ENCODE measurements around the gene MCL1. TPM values are rescaled to one million over a fixed set of nuclear protein-coding genes. Genes with fewer than 3 reads are reported as not detected.

Gene MCL1
- total RNA-seq, 1 experiment from 2014 or later: 145 TPM

DNA sequence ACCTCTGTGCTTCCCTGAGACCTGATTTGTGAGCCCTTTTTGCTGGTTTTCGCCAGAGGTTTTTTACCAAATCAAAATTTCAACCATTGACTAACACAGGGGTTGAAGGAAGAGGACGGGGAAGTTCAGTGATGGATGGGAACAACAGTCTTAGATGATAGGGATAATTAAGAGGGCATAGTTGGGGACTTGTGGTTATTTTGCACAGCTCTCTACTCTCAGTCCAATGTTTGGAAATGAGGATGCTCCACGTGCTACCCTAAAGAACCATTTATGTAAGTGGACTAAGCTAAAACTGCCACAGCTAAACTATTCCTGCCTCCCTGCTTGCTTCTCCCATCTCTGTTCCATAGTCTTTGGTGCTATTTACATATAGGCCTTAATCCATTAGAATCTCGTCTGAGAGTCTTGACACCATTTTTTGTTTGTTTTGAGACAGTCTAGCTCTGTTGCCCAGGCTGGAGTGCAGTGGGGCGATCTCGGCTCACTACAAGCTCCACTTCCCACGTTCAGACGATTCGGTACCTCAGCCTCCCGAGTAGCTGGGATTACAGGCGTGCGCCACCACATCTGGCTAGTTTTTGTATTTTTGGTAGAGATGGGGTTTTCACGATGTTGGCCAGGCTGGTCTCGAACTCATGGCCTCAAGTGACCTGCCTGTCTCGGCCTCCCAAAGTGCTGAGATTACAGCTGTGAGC, 684 bp upstream of the MCL1 start:
- H3K27me3 ChIP-seq (ENCODE audit: insufficient read depth, low read depth): no peaks in the 10 kb centered on the region
- H2AFZ ChIP-seq: peak overlapping the region; percentile 71
- no peaks in the 10 kb centered on the region for H3K9me2 ChIP-seq (ENCODE audit: insufficient read depth)
- H3K36me3 ChIP-seq (ENCODE audit: low read depth): peaks cover 40% of the 10 kb centered on the region
- no peaks in the 10 kb centered on the region for H3K9me3 ChIP-seq (ENCODE audit: insufficient read depth, low read depth)
- peaks cover 23% of the 10 kb centered on the region for H3K4me1 ChIP-seq (replicated peaks; ENCODE audit: insufficient read depth)
- intact Hi-C loops (cut with micrococcal nuclease; ENCODE audit: unreplicated experiment): loop anchor here (1.0 to 5.0 kb wide), 3 partner anchors 19 to 232 kb away; no protein-coding TSS in a partner anchor
- peak overlapping the region; percentile 54 for H3K4me3 ChIP-seq
- POLR2A ChIA-PET (ENCODE audit: unreplicated experiment): interaction anchor here (0.5 to 2.2 kb wide), 21 partner anchors 9 to 326 kb away, joined by 3 to 42 read pairs (median 6); partner anchors contain the start of genes CTSK, ENSA and GOLPH3L
- CTCF ChIA-PET: interaction anchor here (0.5 to 2.3 kb wide), 5 partner anchors 17 to 332 kb away, joined by 3 to 35 read pairs (median 7); no protein-coding TSS in a partner anchor
- peak overlapping the region; percentile 72 for H3K27ac ChIP-seq
- no peak for DNase-seq
- H3F3A ChIP-seq (ENCODE audit: insufficient read depth, low read depth): peaks cover 49% of the 10 kb centered on the region
- BruUV-seq (replicated peaks): TSS peak; percentile 79
- no peak for TF ChIP-seq EZH2 (IDR thresholded peaks at IDR 0.05; ENCODE audit: low read depth)
- TF ChIP-seq, protein P1, sequence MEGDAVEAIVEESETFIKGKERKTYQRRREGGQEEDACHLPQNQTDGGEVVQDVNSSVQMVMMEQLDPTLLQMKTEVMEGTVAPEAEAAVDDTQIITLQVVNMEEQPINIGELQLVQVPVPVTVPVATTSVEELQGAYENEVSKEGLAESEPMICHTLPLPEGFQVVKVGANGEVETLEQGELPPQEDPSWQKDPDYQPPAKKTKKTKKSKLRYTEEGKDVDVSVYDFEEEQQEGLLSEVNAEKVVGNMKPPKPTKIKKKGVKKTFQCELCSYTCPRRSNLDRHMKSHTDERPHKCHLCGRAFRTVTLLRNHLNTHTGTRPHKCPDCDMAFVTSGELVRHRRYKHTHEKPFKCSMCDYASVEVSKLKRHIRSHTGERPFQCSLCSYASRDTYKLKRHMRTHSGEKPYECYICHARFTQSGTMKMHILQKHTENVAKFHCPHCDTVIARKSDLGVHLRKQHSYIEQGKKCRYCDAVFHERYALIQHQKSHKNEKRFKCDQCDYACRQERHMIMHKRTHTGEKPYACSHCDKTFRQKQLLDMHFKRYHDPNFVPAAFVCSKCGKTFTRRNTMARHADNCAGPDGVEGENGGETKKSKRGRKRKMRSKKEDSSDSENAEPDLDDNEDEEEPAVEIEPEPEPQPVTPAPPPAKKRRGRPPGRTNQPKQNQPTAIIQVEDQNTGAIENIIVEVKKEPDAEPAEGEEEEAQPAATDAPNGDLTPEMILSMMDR (conservative IDR thresholded peaks at IDR 0.05): no peak
- H3K79me2 ChIP-seq (ENCODE audit: low read depth): peaks cover 50% of the 10 kb centered on the region
- peak overlapping the region; percentile 78 for H3K4me2 ChIP-seq
- H4K20me1 ChIP-seq (ENCODE audit: insufficient read depth): peaks cover 40% of the 10 kb centered on the region

- TF ChIP-seq EZH2 (IDR thresholded peaks at IDR 0.05; ENCODE audit: low read depth): no peak
- TF ChIP-seq, protein P1 (conservative IDR thresholded peaks at IDR 0.05): no peak
- H3K4me1 ChIP-seq (replicated peaks; ENCODE audit: insufficient read depth): peaks cover 38% of the 10 kb centered on the region
- POLR2A ChIA-PET (ENCODE audit: unreplicated experiment): interaction anchor here (0.6 to 2.2 kb wide), 9 partner anchors 15 to 470 kb away, joined by 3 to 42 read pairs (median 7); partner anchors contain the start of gene ENSA
- H3K79me2 ChIP-seq (ENCODE audit: low read depth): peaks cover 66% of the 10 kb centered on the region
- peaks cover 61% of the 10 kb centered on the region for H3F3A ChIP-seq (ENCODE audit: insufficient read depth, low read depth)
- intact Hi-C loops (cut with micrococcal nuclease; ENCODE audit: unreplicated experiment): loop anchor here (1.0 to 5.0 kb wide), 4 partner anchors 17 to 234 kb away; partner anchors contain the start of gene ENSA
- CTCF ChIA-PET: interaction anchor here (0.7 to 2.3 kb wide), 2 partner anchors 18 to 230 kb away, joined by 3 to 11 read pairs; no protein-coding TSS in a partner anchor
- peaks cover 55% of the 10 kb centered on the region for H3K36me3 ChIP-seq (ENCODE audit: low read depth)
- peak overlapping the region; percentile 95 for H3K4me2 ChIP-seq
- H3K27me3 ChIP-seq (ENCODE audit: insufficient read depth, low read depth): no peaks in the 10 kb centered on the region
- H4K20me1 ChIP-seq (ENCODE audit: insufficient read depth): peaks cover 56% of the 10 kb centered on the region
- peak overlapping the region; percentile 73 for H3K4me3 ChIP-seq
- H3K27ac ChIP-seq: peak overlapping the region; percentile 93
- DNase-seq: peak; percentile 45 to 79
- no peak overlapping the region for H2AFZ ChIP-seq
- BruUV-seq (replicated peaks): TSS peak; percentile 47
- H3K9me2 ChIP-seq (ENCODE audit: insufficient read depth): no peaks in the 10 kb centered on the region
- no peaks in the 10 kb centered on the region for H3K9me3 ChIP-seq (ENCODE audit: insufficient read depth, low read depth)
Observed at GRCh38 chr1:150578272-150579109, 919 bp downstream of the MCL1 start.
